T-helper 17 cell (primary cell): Measurements from ENCODE around the gene GSTT2. TPM values are rescaled to one million over a fixed set of nuclear protein-coding genes. Genes with fewer than 3 reads are reported as not detected.
"Not testable (repeated sequence)": the region's sequence is repeated elsewhere in the genome, so short reads cannot be mapped to it uniquely, and the experiment has no call there.

Experiments used
- ATAC-seq: fragments of 150-1000 bp; cut with Tn5 transposase; 2 replicates; pipeline ENCODE4 v1.10.0; 2021; ENCODE audit warnings: mild to moderate bottlenecking, moderate library complexity
- DNase-seq, 3 donors: peaks; one replicate each; pipeline versions ENCODE4 v3.0.0 to v3.0.0-alpha.2; 2020 to 2021
- H3K9me3 ChIP-seq: one replicate; pipeline ENCODE4 v1.7.0; 2013; ENCODE audit warnings: low read length, mild to moderate bottlenecking; ENCODE audit not compliant: control insufficient read depth, poor library complexity, severe bottlenecking
- H3K27ac Mint-ChIP-seq: one replicate; pipeline ENCODE4 v1.8.0; 2022; ENCODE audit warnings: mild to moderate bottlenecking, moderate library complexity, mixed read lengths
- H3K27me3 Mint-ChIP-seq: one replicate; pipeline ENCODE4 v1.8.0; 2022; ENCODE audit warnings: mixed read lengths
- H3K36me3 Mint-ChIP-seq: one replicate; pipeline ENCODE4 v1.8.0; 2022; ENCODE audit warnings: low read depth, mixed read lengths
- H3K4me1 Mint-ChIP-seq: one replicate; pipeline ENCODE4 v1.8.0; 2022; ENCODE audit warnings: mild to moderate bottlenecking, mixed read lengths
- H3K4me3 Mint-ChIP-seq: one replicate; pipeline ENCODE4 v1.8.0; 2022; ENCODE audit warnings: mild to moderate bottlenecking, moderate library complexity, mixed read lengths
- total RNA-seq, 4 donors: library from RNA in 2 of 4; stranded (reverse) in 2 of 4; gene quantifications; one replicate each; pipeline ENCODE4 v1.2.3 and lab custom pipeline; 2022 to 2026

GSTT2 gene
- total RNA-seq, 2 donors from 2014 or later: not detected

- peaks cover 17% of the 10 kb centered on the region for H3K27me3 Mint-ChIP-seq
- not testable (repeated sequence) for H3K4me3 Mint-ChIP-seq, H3K9me3 ChIP-seq, H3K27ac Mint-ChIP-seq, H3K36me3 Mint-ChIP-seq, ATAC-seq, DNase-seq
- peaks cover 12% of the 10 kb centered on the region for H3K4me1 Mint-ChIP-seq
These were observed 6.7 kb downstream of the GSTT2 start for GRCh38 chr22:23986538-23987178.

- H3K36me3 Mint-ChIP-seq, ATAC-seq, H3K27ac Mint-ChIP-seq, DNase-seq, H3K9me3 ChIP-seq, H3K4me3 Mint-ChIP-seq, H3K4me1 Mint-ChIP-seq: not testable (repeated sequence)
- H3K27me3 Mint-ChIP-seq: peaks cover 13% of the 10 kb centered on the region
These were observed 9.8 kb downstream of the GSTT2 start for GRCh38 chr22:23989583-23990244.

GRCh38 chr22:23993080-23993479 lies 13.1 kb downstream of the GSTT2 start:
- Mint-ChIP-seq H3K27ac (peak overlapping the region; percentile 54), H3K4me1 (peaks cover 11% of the 10 kb centered on the region)
- not testable (repeated sequence) for H3K27me3 Mint-ChIP-seq, ATAC-seq, H3K36me3 Mint-ChIP-seq, H3K4me3 Mint-ChIP-seq, DNase-seq, H3K9me3 ChIP-seq

GRCh38 chr22:23993581-23994177 lies 13.7 kb downstream of the GSTT2 start:
- Mint-ChIP-seq H3K4me1 (peaks cover 11% of the 10 kb centered on the region), H3K27ac (peak overlapping the region; percentile 54)
- H3K27me3 Mint-ChIP-seq, H3K4me3 Mint-ChIP-seq, ATAC-seq, H3K9me3 ChIP-seq, H3K36me3 Mint-ChIP-seq, DNase-seq: not testable (repeated sequence)

- Mint-ChIP-seq H3K27me3 (peaks cover 15% of the 10 kb centered on the region), H3K36me3 (no peaks in the 10 kb centered on the region), H3K4me1 (peaks cover 13% of the 10 kb centered on the region), H3K27ac (no peak overlapping the region), H3K4me3 (no peak overlapping the region)
- ATAC-seq: no peak
- H3K9me3 ChIP-seq: no peaks in the 10 kb centered on the region
- no peak for DNase-seq
These were observed 17.2 kb downstream of the GSTT2 start for GRCh38 chr22:23997092-23997491.

GRCh38 chr22:23999779-24000178 lies 19.8 kb downstream of the GSTT2 start:
- DNase-seq, H3K9me3 ChIP-seq, ATAC-seq, H3K36me3 Mint-ChIP-seq, H3K4me3 Mint-ChIP-seq: not testable (repeated sequence)
- H3K4me1 Mint-ChIP-seq: peaks cover 14% of the 10 kb centered on the region
- peaks cover 31% of the 10 kb centered on the region for H3K27me3 Mint-ChIP-seq
- peak overlapping the region; percentile 34 for H3K27ac Mint-ChIP-seq

- no peak overlapping the region for H3K27ac Mint-ChIP-seq
- ATAC-seq (no peak), DNase-seq (no peak)
- no peak overlapping the region for H3K4me3 Mint-ChIP-seq
- no peaks in the 10 kb centered on the region for H3K9me3 ChIP-seq
- peaks cover 31% of the 10 kb centered on the region for H3K27me3 Mint-ChIP-seq
- H3K36me3 Mint-ChIP-seq: peaks cover 2% of the 10 kb centered on the region
- H3K4me1 Mint-ChIP-seq: peaks cover 13% of the 10 kb centered on the region
These were observed 21.4 kb downstream of the GSTT2 start for GRCh38 chr22:24001314-24001713.

- H3K27ac Mint-ChIP-seq: no peak overlapping the region
- H3K4me3 Mint-ChIP-seq: no peak overlapping the region
These were observed 22.3 kb downstream of the GSTT2 start for GRCh38 chr22:24002272-24002671.

GRCh38 chr22:24002851-24003250 lies 22.9 kb downstream of the GSTT2 start:
- H3K4me1 Mint-ChIP-seq: peaks cover 7% of the 10 kb centered on the region
- H3K9me3 ChIP-seq: no peaks in the 10 kb centered on the region
- ATAC-seq (no peak), DNase-seq (no peak)
- peaks cover 2% of the 10 kb centered on the region for H3K36me3 Mint-ChIP-seq
- no peak overlapping the region for H3K4me3 Mint-ChIP-seq
- H3K27ac Mint-ChIP-seq: no peak overlapping the region
- peaks cover 31% of the 10 kb centered on the region for H3K27me3 Mint-ChIP-seq

More at GRCh38 chr22:24002272-24002671, 22.3 kb downstream of the GSTT2 start:
- DNase-seq (no peak), ATAC-seq (no peak)
- peaks cover 2% of the 10 kb centered on the region for H3K36me3 Mint-ChIP-seq
- no peaks in the 10 kb centered on the region for H3K9me3 ChIP-seq
- peaks cover 11% of the 10 kb centered on the region for H3K4me1 Mint-ChIP-seq
- H3K27me3 Mint-ChIP-seq: peaks cover 31% of the 10 kb centered on the region

GRCh38 chr22:24003887-24004286 lies 24.0 kb downstream of the GSTT2 start:
- H3K27ac Mint-ChIP-seq: no peak overlapping the region
- peaks cover 6% of the 10 kb centered on the region for H3K4me1 Mint-ChIP-seq
- ATAC-seq (no peak), DNase-seq (no peak)
- H3K36me3 Mint-ChIP-seq: peaks cover 2% of the 10 kb centered on the region
- no peak overlapping the region for H3K4me3 Mint-ChIP-seq
- peaks cover 31% of the 10 kb centered on the region for H3K27me3 Mint-ChIP-seq
- H3K9me3 ChIP-seq: no peaks in the 10 kb centered on the region

GRCh38 chr22:24005201-24005600 lies 25.3 kb downstream of the GSTT2 start, which contains the start of gene GSTT4:
GSTT4 (minus strand) TSS chr22:24005453; CDS start chr22:24005356, 97 bp downstream.
- no peaks in the 10 kb centered on the region for H3K9me3 ChIP-seq
- Mint-ChIP-seq H3K36me3 (peaks cover 2% of the 10 kb centered on the region), H3K27me3 (peaks cover 26% of the 10 kb centered on the region), H3K27ac (no peak within 1 kb of the TSS), H3K4me1 (peaks cover 8% of the 10 kb centered on the region), H3K4me3 (no peak within 1 kb of the TSS)
- DNase-seq (no peak), ATAC-seq (no peak)

GRCh38 chr22:24006207-24006913 lies 26.4 kb downstream of the GSTT2 start:
- no peak for ATAC-seq
- Mint-ChIP-seq H3K27ac (no peak overlapping the region), H3K4me1 (peaks cover 14% of the 10 kb centered on the region)

GRCh38 chr22:24006914-24007214 lies 26.9 kb downstream of the GSTT2 start:
- H3K27ac Mint-ChIP-seq: no peak overlapping the region

More at GRCh38 chr22:24006207-24006913, 26.4 kb downstream of the GSTT2 start:
- H3K9me3 ChIP-seq: no peaks in the 10 kb centered on the region
- Mint-ChIP-seq H3K4me3 (no peak overlapping the region), H3K27me3 (peaks cover 23% of the 10 kb centered on the region), H3K36me3 (peaks cover 2% of the 10 kb centered on the region)
- DNase-seq: no peak

More at GRCh38 chr22:24006914-24007214, 26.9 kb downstream of the GSTT2 start:
- peaks cover 18% of the 10 kb centered on the region for H3K27me3 Mint-ChIP-seq
- H3K36me3 Mint-ChIP-seq: peaks cover 2% of the 10 kb centered on the region
- DNase-seq (no peak), ATAC-seq (no peak)
- H3K4me3 Mint-ChIP-seq: no peak overlapping the region
- H3K4me1 Mint-ChIP-seq: peaks cover 16% of the 10 kb centered on the region
- no peaks in the 10 kb centered on the region for H3K9me3 ChIP-seq
